MM.1S (cell line): ENCODE results near the gene HOXC6.

ENCODE experiments used
- EZH2phosphoT487 ChIP-seq: fragments of 300-600 bp; sonication (generic); IDR thresholded peaks from 2 replicates; pipeline ENCODE4 v1.6.1; 2018; ENCODE audit warnings: antibody characterized with exemption, low read length
- TF ChIP-seq, protein P1 (sequence below): fragments of 300-600 bp; sonication (generic); IDR thresholded peaks from 2 replicates; pipeline ENCODE4 v1.5.1; 2016; ENCODE audit warnings: antibody characterized with exemption, low read length, mixed read lengths

DNA sequence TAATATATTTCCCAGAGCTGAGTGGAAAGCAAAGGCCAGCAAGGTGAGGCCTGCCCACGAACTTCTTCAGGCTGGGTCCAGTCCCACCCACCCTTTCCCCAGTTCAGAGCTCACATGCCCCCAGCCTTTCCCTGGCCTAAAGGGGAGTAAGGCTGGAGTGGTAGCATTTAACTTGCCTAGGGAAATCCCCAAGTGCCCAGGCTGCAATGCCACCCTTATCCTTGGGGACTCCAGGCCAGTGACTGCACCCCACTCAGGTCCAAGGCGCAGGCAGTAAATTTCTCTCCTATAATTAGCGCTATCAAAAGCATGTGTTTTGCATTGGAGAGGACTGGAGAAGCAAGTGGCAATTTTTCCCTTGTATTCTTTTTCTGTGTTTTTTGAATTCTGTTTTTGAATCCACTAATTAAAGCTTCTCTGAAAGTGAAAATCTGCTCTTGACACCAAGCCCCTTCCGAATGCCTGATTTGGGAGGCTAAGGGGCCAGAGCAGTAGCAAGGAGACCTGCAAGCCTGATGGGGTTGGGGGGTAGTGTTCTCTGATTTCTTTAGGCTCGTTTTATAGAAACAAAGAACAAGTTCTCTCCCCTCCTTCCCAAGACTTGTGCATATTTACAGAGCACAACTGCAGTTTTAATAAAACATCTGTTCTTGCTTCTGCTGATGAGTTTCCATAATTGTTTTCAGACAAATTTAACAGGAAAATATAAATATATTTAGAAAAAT is 3.5 kb upstream of the HOXC6 start:
- TF ChIP-seq, protein P1, sequence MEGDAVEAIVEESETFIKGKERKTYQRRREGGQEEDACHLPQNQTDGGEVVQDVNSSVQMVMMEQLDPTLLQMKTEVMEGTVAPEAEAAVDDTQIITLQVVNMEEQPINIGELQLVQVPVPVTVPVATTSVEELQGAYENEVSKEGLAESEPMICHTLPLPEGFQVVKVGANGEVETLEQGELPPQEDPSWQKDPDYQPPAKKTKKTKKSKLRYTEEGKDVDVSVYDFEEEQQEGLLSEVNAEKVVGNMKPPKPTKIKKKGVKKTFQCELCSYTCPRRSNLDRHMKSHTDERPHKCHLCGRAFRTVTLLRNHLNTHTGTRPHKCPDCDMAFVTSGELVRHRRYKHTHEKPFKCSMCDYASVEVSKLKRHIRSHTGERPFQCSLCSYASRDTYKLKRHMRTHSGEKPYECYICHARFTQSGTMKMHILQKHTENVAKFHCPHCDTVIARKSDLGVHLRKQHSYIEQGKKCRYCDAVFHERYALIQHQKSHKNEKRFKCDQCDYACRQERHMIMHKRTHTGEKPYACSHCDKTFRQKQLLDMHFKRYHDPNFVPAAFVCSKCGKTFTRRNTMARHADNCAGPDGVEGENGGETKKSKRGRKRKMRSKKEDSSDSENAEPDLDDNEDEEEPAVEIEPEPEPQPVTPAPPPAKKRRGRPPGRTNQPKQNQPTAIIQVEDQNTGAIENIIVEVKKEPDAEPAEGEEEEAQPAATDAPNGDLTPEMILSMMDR: no peak
- TF ChIP-seq EZH2phosphoT487: no peak
